ENCODE measurements around the gene CCDC146. TPM values are rescaled to one million over a fixed set of nuclear protein-coding genes. Genes with fewer than 3 reads are reported as not detected.
"Not testable (repeated sequence)": the region's sequence is repeated elsewhere in the genome, so short reads cannot be mapped to it uniquely, and the experiment has no call there.

The CCDC146 gene
- total RNA-seq, 1 experiment from 2014 or later, result 14.6 TPM

GRCh38 chr7:77222065-77222464 is 99.7 kb downstream of the CCDC146 start:
- no peak overlapping the region for H2AFZ ChIP-seq (ENCODE audit: low read length)
- no peak overlapping the region for H3K4me2 ChIP-seq (ENCODE audit: low read depth, low read length, poor library complexity, severe bottlenecking)
- H3K79me2 ChIP-seq (ENCODE audit: low read length), result no peaks in the 10 kb centered on the region
- no peak overlapping the region for H3K9ac ChIP-seq (ENCODE audit: low read length)
- H3K27ac ChIP-seq (ENCODE audit: low read length), result no peak overlapping the region
- no peak overlapping the region for H3K4me3 ChIP-seq (ENCODE audit: low read length)
- no peaks in the 10 kb centered on the region for H3K36me3 ChIP-seq (ENCODE audit: insufficient read depth, low read length)
- no peaks in the 10 kb centered on the region for H3K27me3 ChIP-seq (ENCODE audit: low read length)
- no peaks in the 10 kb centered on the region for H3K4me1 ChIP-seq (ENCODE audit: low read length)
- H4K20me1 ChIP-seq (ENCODE audit: insufficient read depth, low read depth, low read length), result no peaks in the 10 kb centered on the region
- DNase-seq, result no peak
- no peaks in the 10 kb centered on the region for H3K9me3 ChIP-seq (ENCODE audit: low read length)
- H3K9me2 ChIP-seq (replicated peaks; ENCODE audit: insufficient read depth, low read length), result no peaks in the 10 kb centered on the region

GRCh38 chr7:77222819-77223218 is 100.4 kb downstream of the CCDC146 start:
- H3K4me2 ChIP-seq (ENCODE audit: low read depth, low read length, poor library complexity, severe bottlenecking), result no peak overlapping the region
- no peak overlapping the region for H2AFZ ChIP-seq (ENCODE audit: low read length)
- no peak overlapping the region for H3K4me3 ChIP-seq (ENCODE audit: low read length)
- no peaks in the 10 kb centered on the region for H3K4me1 ChIP-seq (ENCODE audit: low read length)
- H3K27me3 ChIP-seq (ENCODE audit: low read length), result no peaks in the 10 kb centered on the region
- no peak for DNase-seq
- H3K79me2 ChIP-seq (ENCODE audit: low read length), result no peaks in the 10 kb centered on the region
- no peaks in the 10 kb centered on the region for H3K9me2 ChIP-seq (replicated peaks; ENCODE audit: insufficient read depth, low read length)
- no peak overlapping the region for H3K9ac ChIP-seq (ENCODE audit: low read length)
- H3K9me3 ChIP-seq (ENCODE audit: low read length), result no peaks in the 10 kb centered on the region
- no peaks in the 10 kb centered on the region for H4K20me1 ChIP-seq (ENCODE audit: insufficient read depth, low read depth, low read length)
- no peaks in the 10 kb centered on the region for H3K36me3 ChIP-seq (ENCODE audit: insufficient read depth, low read length)
- H3K27ac ChIP-seq (ENCODE audit: low read length), result no peak overlapping the region

DNA sequence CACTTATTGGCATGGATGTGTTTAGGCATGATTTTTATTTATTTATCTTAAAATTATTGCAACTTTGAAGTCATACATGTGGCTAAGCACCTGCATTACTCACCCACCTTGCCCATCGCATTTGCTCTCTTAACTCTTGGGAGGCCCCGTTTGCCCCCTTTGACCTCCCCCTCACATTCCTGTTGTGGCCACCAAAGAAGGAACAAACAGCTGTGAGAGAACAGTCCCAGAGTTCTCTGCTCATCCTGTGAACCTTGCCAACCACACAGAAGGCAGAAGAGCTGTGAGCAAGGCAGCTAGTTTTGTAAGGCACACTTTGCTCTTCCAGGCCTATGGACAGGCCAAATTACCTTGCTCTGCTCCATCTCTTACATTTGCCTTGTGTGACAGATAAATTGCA is 100.8 kb downstream of the CCDC146 start:
- Histone ChIP-seq H2AFZ (ENCODE audit: low read length) (no peak overlapping the region), H3K9me2 (replicated peaks; ENCODE audit: insufficient read depth, low read length) (no peaks in the 10 kb centered on the region), H4K20me1 (ENCODE audit: insufficient read depth, low read depth, low read length) (no peaks in the 10 kb centered on the region), H3K4me2 (ENCODE audit: low read depth, low read length, poor library complexity, severe bottlenecking) (no peak overlapping the region), H3K27ac (ENCODE audit: low read length) (no peak overlapping the region), H3K36me3 (ENCODE audit: insufficient read depth, low read length) (no peaks in the 10 kb centered on the region), H3K9ac (ENCODE audit: low read length) (no peak overlapping the region), H3K9me3 (ENCODE audit: low read length) (no peaks in the 10 kb centered on the region), H3K27me3 (ENCODE audit: low read length) (no peaks in the 10 kb centered on the region), H3K4me3 (ENCODE audit: low read length) (no peak overlapping the region), H3K79me2 (ENCODE audit: low read length) (no peaks in the 10 kb centered on the region), H3K4me1 (ENCODE audit: low read length) (no peaks in the 10 kb centered on the region)
- no peak for DNase-seq

DNA sequence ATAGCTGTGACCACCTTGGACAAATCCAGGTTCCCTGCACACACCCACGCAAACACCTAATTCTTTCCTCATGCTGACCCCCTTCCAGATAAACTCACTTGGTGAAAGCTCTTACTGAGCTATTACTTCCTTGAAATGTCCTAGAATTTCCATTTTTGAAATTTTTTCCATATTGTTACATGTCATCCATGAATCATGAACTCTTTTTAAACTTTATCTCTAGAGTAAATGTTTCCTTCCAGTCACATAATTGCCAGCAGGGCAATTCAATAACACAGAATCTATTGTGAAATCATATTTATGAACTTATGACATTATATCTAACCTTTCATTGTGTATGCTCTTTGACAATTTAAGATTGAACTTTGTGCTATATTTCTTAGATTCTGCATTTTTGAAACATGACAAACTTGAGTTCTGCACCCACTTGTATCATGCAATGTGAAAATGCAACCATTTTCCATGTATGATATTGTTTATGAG is 104.0 kb downstream of the CCDC146 start:
- Histone ChIP-seq H3K79me2 (ENCODE audit: low read length) (no peaks in the 10 kb centered on the region), H3K9me3 (ENCODE audit: low read length) (no peaks in the 10 kb centered on the region), H3K27ac (ENCODE audit: low read length) (no peak overlapping the region), H4K20me1 (ENCODE audit: insufficient read depth, low read depth, low read length) (no peaks in the 10 kb centered on the region), H3K4me3 (ENCODE audit: low read length) (no peak overlapping the region), H3K4me1 (ENCODE audit: low read length) (peaks cover 5% of the 10 kb centered on the region), H3K9me2 (replicated peaks; ENCODE audit: insufficient read depth, low read length) (no peaks in the 10 kb centered on the region), H2AFZ (ENCODE audit: low read length) (no peak overlapping the region), H3K9ac (ENCODE audit: low read length) (no peak overlapping the region), H3K27me3 (ENCODE audit: low read length) (no peaks in the 10 kb centered on the region), H3K4me2 (ENCODE audit: low read depth, low read length, poor library complexity, severe bottlenecking) (no peak overlapping the region), H3K36me3 (ENCODE audit: insufficient read depth, low read length) (no peaks in the 10 kb centered on the region)
- DNase-seq, result no peak

DNA sequence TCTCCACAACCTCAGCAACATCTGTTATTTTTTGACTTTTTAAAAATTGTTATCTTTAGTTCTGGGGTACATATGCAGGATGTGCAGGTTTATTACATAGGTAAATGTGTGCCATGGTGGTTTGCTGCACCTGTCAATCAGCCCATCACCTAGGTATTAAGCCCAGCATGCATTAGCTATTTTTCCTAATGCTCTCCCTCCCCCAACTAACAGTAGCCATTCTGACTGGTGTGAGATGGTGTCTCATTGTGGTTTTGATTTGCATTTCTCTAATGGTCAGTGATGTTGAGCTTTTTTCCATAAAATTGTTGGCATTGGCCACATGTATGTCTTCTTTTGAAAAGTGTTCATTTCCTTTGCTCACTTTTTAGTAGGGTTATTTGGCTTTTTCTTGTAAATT is 106.4 kb downstream of the CCDC146 start:
- not testable (repeated sequence) for H3K36me3 ChIP-seq (ENCODE audit: insufficient read depth, low read length); H3K27ac ChIP-seq (ENCODE audit: low read length)

DNA sequence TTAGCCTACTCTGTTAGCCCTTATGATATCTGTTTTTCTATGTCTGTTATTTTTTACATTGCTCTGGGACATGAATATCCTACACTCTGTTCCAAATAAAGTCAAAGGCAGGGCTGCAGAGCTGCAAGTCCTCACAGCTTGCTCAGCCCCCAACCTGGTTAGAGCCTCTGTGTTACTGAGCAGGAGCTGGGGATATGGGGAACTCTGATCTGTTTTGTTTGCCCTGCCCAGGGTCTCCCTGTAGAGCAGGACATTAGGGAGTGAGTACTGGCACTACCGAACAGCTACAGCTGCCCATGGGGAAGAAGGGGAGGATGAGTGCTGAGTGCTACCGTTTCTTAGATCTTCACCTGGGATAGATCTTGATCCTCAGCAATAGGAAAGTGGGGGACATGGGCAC is 110.1 kb downstream of the CCDC146 start:
- no peaks in the 10 kb centered on the region for H3K9me3 ChIP-seq (ENCODE audit: low read length)
- H3K4me1 ChIP-seq (ENCODE audit: low read length), result peaks cover 5% of the 10 kb centered on the region
- H3K36me3 ChIP-seq (ENCODE audit: insufficient read depth, low read length), result no peaks in the 10 kb centered on the region
- H3K9ac ChIP-seq (ENCODE audit: low read length), result no peak overlapping the region
- H2AFZ ChIP-seq (ENCODE audit: low read length), result no peak overlapping the region
- H3K4me2 ChIP-seq (ENCODE audit: low read depth, low read length, poor library complexity, severe bottlenecking), result no peak overlapping the region
- no peaks in the 10 kb centered on the region for H3K9me2 ChIP-seq (replicated peaks; ENCODE audit: insufficient read depth, low read length)
- no peak overlapping the region for H3K4me3 ChIP-seq (ENCODE audit: low read length)
- peak; percentile 6 for DNase-seq
- no peaks in the 10 kb centered on the region for H4K20me1 ChIP-seq (ENCODE audit: insufficient read depth, low read depth, low read length)
- no peaks in the 10 kb centered on the region for H3K27me3 ChIP-seq (ENCODE audit: low read length)
- H3K27ac ChIP-seq (ENCODE audit: low read length), result no peak overlapping the region
- H3K79me2 ChIP-seq (ENCODE audit: low read length), result no peaks in the 10 kb centered on the region

More for the DNA sequence above, 106.4 kb downstream of the CCDC146 start:
- not testable (repeated sequence) for H2AFZ ChIP-seq (ENCODE audit: low read length); H3K9ac ChIP-seq (ENCODE audit: low read length); H3K9me2 ChIP-seq (replicated peaks; ENCODE audit: insufficient read depth, low read length); H3K4me2 ChIP-seq (ENCODE audit: low read depth, low read length, poor library complexity, severe bottlenecking); H3K4me3 ChIP-seq (ENCODE audit: low read length); H3K27me3 ChIP-seq (ENCODE audit: low read length); H3K4me1 ChIP-seq (ENCODE audit: low read length); DNase-seq; H4K20me1 ChIP-seq (ENCODE audit: insufficient read depth, low read depth, low read length); H3K9me3 ChIP-seq (ENCODE audit: low read length); H3K79me2 ChIP-seq (ENCODE audit: low read length)

- H2AFZ ChIP-seq (ENCODE audit: low read length), result no peak overlapping the region
- H3K4me1 ChIP-seq (ENCODE audit: low read length), result no peaks in the 10 kb centered on the region
- H4K20me1 ChIP-seq (ENCODE audit: insufficient read depth, low read depth, low read length), result no peaks in the 10 kb centered on the region
- H3K4me2 ChIP-seq (ENCODE audit: low read depth, low read length, poor library complexity, severe bottlenecking), result no peak overlapping the region
- no peaks in the 10 kb centered on the region for H3K9me3 ChIP-seq (ENCODE audit: low read length)
- no peaks in the 10 kb centered on the region for H3K27me3 ChIP-seq (ENCODE audit: low read length)
- peak; percentile 10 for DNase-seq
- H3K9me2 ChIP-seq (replicated peaks; ENCODE audit: insufficient read depth, low read length), result no peaks in the 10 kb centered on the region
- no peaks in the 10 kb centered on the region for H3K79me2 ChIP-seq (ENCODE audit: low read length)
- no peak overlapping the region for H3K27ac ChIP-seq (ENCODE audit: low read length)
- H3K36me3 ChIP-seq (ENCODE audit: insufficient read depth, low read length), result no peaks in the 10 kb centered on the region
- H3K9ac ChIP-seq (ENCODE audit: low read length), result no peak overlapping the region
- H3K4me3 ChIP-seq (ENCODE audit: low read length), result no peak overlapping the region
Observed at GRCh38 chr7:77235276-77235675, 112.9 kb downstream of the CCDC146 start.

GRCh38 chr7:77238703-77239136 is 116.3 kb downstream of the CCDC146 start:
- peak; percentile 31 for DNase-seq
- Histone ChIP-seq H3K4me2 (ENCODE audit: low read depth, low read length, poor library complexity, severe bottlenecking) (no peak overlapping the region), H3K9me3 (ENCODE audit: low read length) (no peaks in the 10 kb centered on the region), H3K27me3 (ENCODE audit: low read length) (no peaks in the 10 kb centered on the region), H3K79me2 (ENCODE audit: low read length) (no peaks in the 10 kb centered on the region), H3K4me1 (ENCODE audit: low read length) (peaks cover 7% of the 10 kb centered on the region), H3K36me3 (ENCODE audit: insufficient read depth, low read length) (no peaks in the 10 kb centered on the region), H3K27ac (ENCODE audit: low read length) (no peak overlapping the region), H3K9ac (ENCODE audit: low read length) (no peak overlapping the region), H4K20me1 (ENCODE audit: insufficient read depth, low read depth, low read length) (no peaks in the 10 kb centered on the region), H3K4me3 (ENCODE audit: low read length) (no peak overlapping the region), H3K9me2 (replicated peaks; ENCODE audit: insufficient read depth, low read length) (no peaks in the 10 kb centered on the region), H2AFZ (ENCODE audit: low read length) (no peak overlapping the region)

GRCh38 chr7:77239471-77239870 is 117.1 kb downstream of the CCDC146 start:
- no peak overlapping the region for H3K4me2 ChIP-seq (ENCODE audit: low read depth, low read length, poor library complexity, severe bottlenecking)
- H3K27ac ChIP-seq (ENCODE audit: low read length), result no peak overlapping the region
- H3K27me3 ChIP-seq (ENCODE audit: low read length), result no peaks in the 10 kb centered on the region
- H4K20me1 ChIP-seq (ENCODE audit: insufficient read depth, low read depth, low read length), result no peaks in the 10 kb centered on the region
- H3K4me1 ChIP-seq (ENCODE audit: low read length), result peaks cover 7% of the 10 kb centered on the region
- DNase-seq, result peak; percentile 36
- no peaks in the 10 kb centered on the region for H3K36me3 ChIP-seq (ENCODE audit: insufficient read depth, low read length)
- H3K9me3 ChIP-seq (ENCODE audit: low read length), result no peaks in the 10 kb centered on the region
- no peak overlapping the region for H2AFZ ChIP-seq (ENCODE audit: low read length)
- H3K79me2 ChIP-seq (ENCODE audit: low read length), result no peaks in the 10 kb centered on the region
- H3K9ac ChIP-seq (ENCODE audit: low read length), result no peak overlapping the region
- no peak overlapping the region for H3K4me3 ChIP-seq (ENCODE audit: low read length)
- H3K9me2 ChIP-seq (replicated peaks; ENCODE audit: insufficient read depth, low read length), result no peaks in the 10 kb centered on the region

Data from Karpas-422 (cell line).